ENCODE data around the gene SLC25A41. TPM values are rescaled to one million over a fixed set of nuclear protein-coding genes. Genes with fewer than 3 reads are reported as not detected.
A peak's percentile ranks its signal among the peaks of the same experiment; 100 is the strongest.

Gene SLC25A41
- total and polyA plus RNA-seq, 2 of the 8 experiments (the other 6 are each of a cell fraction or from before 2014, with no cell fraction given): 0.50 TPM; not detected in 1

- no peak for TF ChIP-seq CHD7 (IDR thresholded peaks at IDR 0.05; ENCODE audit: insufficient replicate concordance, low read length)
- TF ChIP-seq POLR2A (IDR thresholded peaks at IDR 0.05; ENCODE audit: control extremely low read depth in 1 of 2, low read depth in 2 of 2, low read length in 2 of 2): no peak; a peak in 1 of 3 replicates
- peak; percentile 79 for TF ChIP-seq NRF1 (IDR thresholded peaks at IDR 0.05; ENCODE audit: low read depth, low read length)
- TF ChIP-seq TCF12 (IDR thresholded peaks at IDR 0.05; ENCODE audit: low read depth, low read length): no peak
- no peak for TF ChIP-seq RNF2 (IDR thresholded peaks at IDR 0.05; ENCODE audit: borderline replicate concordance, low read depth, low read length, missing control alignments, poor library complexity, severe bottlenecking)
- TF ChIP-seq SIN3A (conservative IDR thresholded peaks at IDR 0.05 in 1 of 2, IDR thresholded peaks at IDR 0.05 in 1 of 2; ENCODE audit: low read depth in 1 of 2, low read length in 2 of 2): 0 out of 4 replicates have a peak, but pooled peaks have one; percentile 2 to 15
- no peak for TF ChIP-seq FOSL1 (IDR thresholded peaks at IDR 0.05; ENCODE audit: insufficient read depth, low read depth, low read length)
- no peak for TF ChIP-seq CBX8 (IDR thresholded peaks at IDR 0.05; ENCODE audit: borderline replicate concordance, low read depth, low read length)
- TF ChIP-seq GABPA (IDR thresholded peaks at IDR 0.05; ENCODE audit: borderline replicate concordance, insufficient read depth, low read length): no peak
- TF ChIP-seq BACH1 (IDR thresholded peaks at IDR 0.05; ENCODE audit: low read length): no peak
- no peak for TF ChIP-seq EGR1 (IDR thresholded peaks at IDR 0.05; ENCODE audit: borderline replicate concordance, low read depth, low read length)
Observed at GRCh38 chr19:6393983-6394412, 39.6 kb downstream of the SLC25A41 start (continued).

Data from H1 (cell line).